GM12874 (cell line): ENCODE data around the gene ZC2HC1B.

Source experiments
- TF ChIP-seq, protein P1 (sequence below): IDR thresholded peaks from 2 replicates; pipeline ENCODE4 v1.5.1; 2011; ENCODE audit warnings: low read depth, mild to moderate bottlenecking, control low read depth, low read length, moderate library complexity; ENCODE audit not compliant: insufficient read depth

ZC2HC1B gene

DNA sequence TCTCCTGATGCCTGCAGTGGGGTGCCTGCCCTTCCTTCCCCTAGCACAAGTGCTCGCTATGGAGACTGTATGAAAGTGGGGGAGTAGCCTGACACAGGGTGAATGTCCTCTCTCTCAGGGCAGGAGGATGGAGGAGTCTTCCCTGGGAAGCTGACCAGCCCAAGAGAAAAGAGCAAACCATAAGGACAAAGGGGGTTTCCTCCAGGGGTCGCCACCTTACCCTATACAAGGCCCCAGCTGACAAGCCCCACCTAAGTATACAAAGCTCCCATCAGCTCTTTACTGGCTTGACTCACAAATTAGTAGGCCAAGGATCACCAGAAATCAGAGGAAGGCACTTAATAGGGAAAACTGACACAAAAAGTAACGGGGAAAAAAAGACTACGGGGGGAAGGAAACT, 89.6 kb downstream of the ZC2HC1B start:
- TF ChIP-seq, protein P1, sequence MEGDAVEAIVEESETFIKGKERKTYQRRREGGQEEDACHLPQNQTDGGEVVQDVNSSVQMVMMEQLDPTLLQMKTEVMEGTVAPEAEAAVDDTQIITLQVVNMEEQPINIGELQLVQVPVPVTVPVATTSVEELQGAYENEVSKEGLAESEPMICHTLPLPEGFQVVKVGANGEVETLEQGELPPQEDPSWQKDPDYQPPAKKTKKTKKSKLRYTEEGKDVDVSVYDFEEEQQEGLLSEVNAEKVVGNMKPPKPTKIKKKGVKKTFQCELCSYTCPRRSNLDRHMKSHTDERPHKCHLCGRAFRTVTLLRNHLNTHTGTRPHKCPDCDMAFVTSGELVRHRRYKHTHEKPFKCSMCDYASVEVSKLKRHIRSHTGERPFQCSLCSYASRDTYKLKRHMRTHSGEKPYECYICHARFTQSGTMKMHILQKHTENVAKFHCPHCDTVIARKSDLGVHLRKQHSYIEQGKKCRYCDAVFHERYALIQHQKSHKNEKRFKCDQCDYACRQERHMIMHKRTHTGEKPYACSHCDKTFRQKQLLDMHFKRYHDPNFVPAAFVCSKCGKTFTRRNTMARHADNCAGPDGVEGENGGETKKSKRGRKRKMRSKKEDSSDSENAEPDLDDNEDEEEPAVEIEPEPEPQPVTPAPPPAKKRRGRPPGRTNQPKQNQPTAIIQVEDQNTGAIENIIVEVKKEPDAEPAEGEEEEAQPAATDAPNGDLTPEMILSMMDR, result no peak

- TF ChIP-seq, protein P1, result no peak
These were observed 91.7 kb downstream of the ZC2HC1B start for GRCh38 chr6:143955971-143956370.

- TF ChIP-seq, protein P1, result no peak
These were observed 93.5 kb downstream of the ZC2HC1B start for GRCh38 chr6:143957679-143958274.

DNA sequence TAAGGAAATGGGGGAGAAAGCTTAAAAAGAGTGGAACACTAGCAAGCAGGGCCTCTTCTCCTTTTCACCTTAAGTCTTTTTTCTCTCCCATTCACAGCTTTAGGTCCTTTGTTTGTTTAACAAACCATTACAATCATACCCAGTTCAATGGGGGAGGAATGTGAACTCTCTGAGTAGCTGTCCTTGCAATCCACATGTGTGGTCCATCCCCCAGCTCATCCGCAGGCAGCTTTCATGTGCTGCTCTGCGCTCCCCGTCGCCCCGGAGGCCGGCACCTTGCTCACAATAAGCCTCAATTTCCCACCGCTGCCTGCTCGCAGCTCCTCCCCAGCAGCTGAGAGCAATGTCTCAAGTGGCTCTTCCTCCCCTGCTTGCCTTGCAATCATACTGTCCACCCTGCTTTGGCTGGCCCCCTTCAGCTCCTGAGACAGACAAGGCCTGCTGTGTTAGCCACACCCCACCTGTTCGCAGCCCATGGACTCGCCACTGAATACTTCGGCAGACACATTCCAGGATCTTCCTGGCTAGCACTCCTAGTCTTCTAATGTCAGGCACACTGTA, 94.6 kb downstream of the ZC2HC1B start:
- TF ChIP-seq, protein P1, result no peak

DNA sequence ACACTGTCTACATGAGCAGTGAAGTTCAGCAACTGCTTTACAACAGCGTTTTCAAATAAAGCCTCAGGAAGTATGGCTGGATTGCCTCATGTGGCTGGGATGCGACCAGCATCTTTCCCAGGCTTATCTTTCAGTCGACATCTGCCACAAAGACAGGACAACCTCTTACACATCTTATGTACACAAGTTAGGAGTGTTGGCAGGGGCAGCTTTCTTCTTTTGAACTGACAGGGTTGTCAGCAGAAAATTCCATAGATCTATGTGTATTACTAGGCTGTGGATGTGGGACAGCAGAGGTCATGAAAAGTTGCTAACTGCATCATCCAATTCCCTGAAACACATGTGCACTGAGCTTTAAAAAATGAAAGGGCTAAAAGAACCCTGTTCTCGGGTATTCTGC, 95.7 kb downstream of the ZC2HC1B start:
- TF ChIP-seq, protein P1, result no peak

GRCh38 chr6:143961066-143961465, 96.8 kb downstream of the ZC2HC1B start:
- TF ChIP-seq, protein P1, result no peak

DNA sequence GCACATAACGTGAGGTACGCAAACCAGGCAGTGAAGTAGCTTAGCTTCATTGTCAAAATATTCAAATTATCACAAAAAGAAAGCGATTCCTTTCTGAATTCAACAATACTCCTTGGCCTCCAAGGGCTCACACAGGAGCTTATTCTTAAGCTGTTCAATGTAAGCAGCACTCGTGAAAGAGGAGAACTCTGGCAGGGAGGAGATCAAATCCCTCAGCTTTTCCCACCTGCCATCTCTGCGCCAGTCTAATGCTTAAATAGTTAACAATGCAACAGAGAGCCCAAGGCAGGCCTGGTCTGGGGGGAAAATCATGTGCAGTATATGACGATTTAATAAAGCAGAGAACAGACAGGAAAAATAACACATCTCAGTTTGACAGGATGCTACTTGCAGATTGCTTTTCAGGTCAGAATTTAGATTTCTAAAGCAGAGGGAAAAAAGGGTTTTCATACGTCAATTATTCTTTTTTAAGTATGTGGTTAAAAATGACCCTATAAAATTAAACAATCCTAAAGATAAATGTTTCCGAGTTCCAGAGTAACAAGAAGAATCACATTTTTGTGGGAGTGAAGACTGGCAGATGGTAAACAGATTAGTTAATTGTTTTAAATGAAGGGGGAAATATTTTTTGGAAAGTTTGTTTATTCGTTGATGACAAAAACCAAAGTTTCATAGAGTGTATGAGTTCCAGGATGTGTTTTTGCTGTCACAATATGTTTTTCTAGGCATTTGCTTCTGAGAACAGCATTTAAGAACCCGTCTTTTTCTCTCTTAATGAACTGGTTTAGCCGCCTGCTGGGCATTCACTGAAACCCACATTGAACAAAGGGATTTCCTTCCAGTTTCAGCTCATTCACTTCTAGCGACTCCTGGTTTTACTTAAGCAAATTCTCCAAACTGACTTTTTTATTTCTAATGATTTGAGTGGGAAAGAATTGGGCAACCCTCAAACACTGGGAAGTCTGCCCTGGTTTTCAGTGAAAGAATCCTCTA, 97.9 kb downstream of the ZC2HC1B start:
- TF ChIP-seq, protein P1, result no peak
